HG03571 (cell line): ENCODE data around the gene TMEM217.

Experiments used
- ATAC-seq: cut with Tn5 transposase; IDR thresholded peaks from one replicate; pipeline ENCODE4 v1.9.1; 2021; ENCODE audit not compliant: unreplicated experiment

TMEM217 gene

DNA sequence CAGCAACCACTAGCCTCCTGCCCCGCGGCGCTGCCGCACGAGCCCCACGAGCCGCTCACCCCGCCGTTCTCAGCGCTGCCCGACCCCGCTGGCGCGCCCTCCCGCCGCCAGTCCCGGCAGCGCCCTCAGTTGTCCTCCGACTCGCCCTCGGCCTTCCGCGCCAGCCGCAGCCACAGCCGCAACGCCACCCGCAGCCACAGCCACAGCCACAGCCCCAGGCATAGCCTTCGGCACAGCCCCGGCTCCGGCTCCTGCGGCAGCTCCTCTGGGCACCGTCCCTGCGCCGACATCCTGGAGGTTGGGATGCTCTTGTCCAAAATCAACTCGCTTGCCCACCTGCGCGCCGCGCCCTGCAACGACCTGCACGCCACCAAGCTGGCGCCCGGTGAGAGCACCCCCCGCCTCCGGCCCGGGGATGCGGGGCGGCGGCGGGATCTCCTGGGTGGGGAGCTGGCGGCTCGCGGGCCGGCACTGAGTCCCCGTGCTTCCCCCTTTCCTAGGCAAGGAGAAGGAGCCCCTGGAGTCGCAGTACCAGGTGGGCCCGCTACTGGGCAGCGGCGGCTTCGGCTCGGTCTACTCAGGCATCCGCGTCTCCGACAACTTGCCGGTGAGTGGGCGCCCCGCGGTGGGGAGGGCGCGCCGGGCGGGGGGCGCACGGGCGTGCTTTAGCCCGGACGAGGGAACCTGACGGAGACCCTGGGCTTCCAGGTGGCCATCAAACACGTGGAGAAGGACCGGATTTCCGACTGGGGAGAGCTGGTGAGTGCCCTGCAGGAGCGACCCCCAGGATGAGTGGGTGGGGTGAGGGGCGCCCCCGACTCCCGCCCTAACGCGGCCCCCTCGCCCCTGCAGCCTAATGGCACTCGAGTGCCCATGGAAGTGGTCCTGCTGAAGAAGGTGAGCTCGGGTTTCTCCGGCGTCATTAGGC, 87.4 kb downstream of the TMEM217 start:
- ATAC-seq, result peak; percentile 25

DNA sequence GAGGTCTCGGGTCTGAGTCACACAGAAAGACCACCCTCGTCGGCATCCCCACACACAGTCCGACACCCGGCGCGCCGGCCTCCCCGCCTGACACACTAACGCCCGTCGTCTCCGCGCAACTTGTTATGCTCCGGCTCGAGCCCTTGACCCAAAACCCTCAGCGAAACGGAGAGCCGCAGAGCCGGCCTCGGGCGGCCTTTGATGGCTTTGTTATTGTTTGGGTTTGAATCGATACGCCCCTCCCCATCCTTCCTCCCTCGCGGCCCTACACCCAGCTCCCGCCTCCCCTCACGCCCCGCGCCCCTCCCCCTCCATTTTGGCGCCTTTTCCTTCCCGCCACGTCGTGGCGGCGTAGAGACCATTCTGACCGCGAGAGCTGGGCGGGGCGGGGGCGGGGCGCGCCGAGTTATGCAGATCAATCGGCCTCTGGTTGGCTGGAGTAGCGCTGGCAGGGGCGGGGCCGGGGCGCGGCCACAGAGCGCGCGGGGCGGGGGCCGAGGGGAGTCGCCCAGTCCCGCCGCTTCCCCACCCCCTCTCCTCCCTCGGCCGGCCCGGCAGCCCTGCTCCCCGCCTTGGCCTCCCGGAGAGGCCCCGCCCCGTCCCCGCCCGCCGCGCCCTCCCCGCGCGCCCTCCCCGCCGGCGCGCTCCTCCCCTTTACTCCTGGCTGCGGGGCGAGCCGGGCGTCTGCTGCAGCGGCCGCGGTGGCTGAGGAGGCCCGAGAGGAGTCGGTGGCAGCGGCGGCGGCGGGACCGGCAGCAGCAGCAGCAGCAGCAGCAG, 88.3 kb downstream of the TMEM217 start, which contains the start of gene PIM1:
Gene PIM1 (plus strand): TSS at position 657 of the 777 bp plus-strand sequence. CDS start 424 bp downstream, outside the sequence.
- peak; percentile 53 for ATAC-seq

DNA sequence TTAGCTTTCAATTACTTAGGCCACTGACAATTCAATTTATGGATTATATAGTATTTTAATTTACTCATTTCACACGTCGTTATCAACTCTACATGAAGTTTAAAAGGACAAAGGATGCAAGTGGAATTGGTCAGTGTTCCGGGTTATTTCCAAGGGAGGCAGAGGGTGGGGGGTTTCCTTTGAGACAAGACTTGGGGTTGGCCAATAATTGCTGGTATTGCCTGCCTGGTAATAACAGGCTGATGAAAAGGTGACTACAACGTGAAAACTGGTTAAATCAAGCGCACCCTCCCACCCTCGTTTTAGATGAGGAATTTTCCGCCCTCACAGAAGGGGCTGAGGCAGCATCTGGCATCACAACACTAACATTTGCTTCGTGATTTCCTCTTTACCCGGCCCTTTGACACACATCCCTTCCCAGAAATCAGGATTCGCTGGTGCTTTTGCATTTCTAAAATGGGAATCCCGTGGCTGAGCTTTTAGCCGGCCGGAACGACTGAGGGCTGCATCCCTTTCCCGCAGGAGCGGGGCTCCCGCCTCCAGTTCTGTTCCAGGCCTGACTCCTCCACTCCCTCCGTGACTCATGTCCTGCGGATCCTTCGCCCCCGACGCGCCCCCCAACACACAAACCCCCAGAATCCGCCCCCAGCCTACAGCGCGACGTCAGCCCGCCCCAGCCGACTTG, 89.0 kb downstream of the TMEM217 start:
- no peak for ATAC-seq

DNA sequence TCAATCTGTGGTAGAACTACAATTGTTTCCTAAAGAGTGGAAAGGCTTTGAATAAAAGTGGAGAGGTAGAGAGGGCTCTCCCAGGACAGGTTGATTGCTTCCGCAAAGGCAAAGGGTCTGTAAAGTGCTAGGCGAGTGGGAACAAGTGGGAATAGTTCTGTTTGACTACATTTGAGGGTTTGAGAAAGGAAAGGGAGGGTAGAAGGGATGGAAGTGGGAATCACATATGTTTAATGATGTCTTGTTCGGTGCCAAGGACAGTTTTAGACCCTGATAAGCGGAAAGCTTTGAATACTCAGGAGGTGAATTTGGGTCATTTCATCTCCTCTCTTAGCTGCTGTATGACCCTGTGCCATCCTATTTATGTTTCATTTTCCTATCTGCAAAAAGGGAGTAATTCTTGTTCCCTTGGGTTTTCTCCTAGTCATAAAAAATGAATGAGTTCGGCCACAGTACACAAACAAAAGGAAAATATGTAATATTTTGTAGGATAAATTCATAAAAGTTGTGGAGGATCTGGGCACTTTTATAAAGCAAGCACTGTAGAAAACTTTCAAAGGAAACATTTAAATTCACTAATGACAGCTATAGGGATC, 89.7 kb downstream of the TMEM217 start:
- no peak for ATAC-seq

DNA sequence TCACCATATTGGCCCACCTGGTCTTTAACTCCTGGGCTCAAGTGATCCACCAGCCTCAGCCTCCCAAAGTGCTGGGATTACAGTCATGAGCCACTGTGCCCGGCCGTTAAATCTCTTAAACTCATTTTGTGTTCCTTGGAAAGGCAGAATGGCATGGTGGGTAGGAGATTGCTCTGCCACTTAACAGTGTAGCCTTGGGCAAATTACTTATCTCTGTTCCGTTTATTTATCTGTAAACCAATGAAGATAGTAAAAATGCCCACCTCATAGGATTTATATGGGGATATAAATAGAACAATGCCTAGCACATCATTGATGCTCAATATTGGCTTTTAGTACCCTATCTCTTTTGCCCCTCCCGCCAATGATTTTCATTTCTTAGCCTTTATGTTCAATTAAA, 95.2 kb downstream of the TMEM217 start:
- no peak for ATAC-seq
